ENCODE data around the gene PLA2G4A. TPM values are rescaled to one million over a fixed set of nuclear protein-coding genes. Genes with fewer than 3 reads are reported as not detected.

Gene PLA2G4A
- total RNA-seq, 1 experiment from 2014 or later, result 3.8 TPM

DNA sequence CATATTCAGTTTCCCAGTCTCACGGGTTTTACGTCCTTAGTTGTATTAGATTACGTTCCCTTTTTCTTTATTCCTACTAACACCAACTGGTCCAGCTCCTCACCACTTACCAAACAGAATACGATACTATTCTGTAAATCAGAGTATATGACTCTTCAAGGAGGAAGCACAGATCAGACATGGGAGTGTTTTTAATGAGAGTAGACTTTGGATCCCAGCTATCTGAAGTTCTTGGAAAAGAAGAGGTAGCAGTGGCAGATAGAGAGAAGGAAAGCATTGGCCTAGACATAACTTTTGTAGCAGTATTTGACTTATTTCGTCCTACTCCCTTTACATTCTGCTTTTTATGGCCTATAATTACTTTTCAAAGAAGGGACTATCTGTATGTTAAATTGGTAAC, 24.1 kb upstream of the PLA2G4A start:
- intact Hi-C loops (cut with micrococcal nuclease), result no loop called here
- CTCF ChIA-PET, result interaction anchor here (1.1 to 2.7 kb wide), 3 partner anchors 136 to 200 kb away, joined by 3 to 33 read pairs (median 3); no protein-coding TSS in a partner anchor
- Mint-ChIP-seq H3K4me3 (ENCODE audit: unreplicated experiment) (no peak overlapping the region), H3K27ac (ENCODE audit: low read depth, unreplicated experiment) (no peak overlapping the region), H3K27me3 (ENCODE audit: insufficient read depth, unreplicated experiment) (no peaks in the 10 kb centered on the region), H3K36me3 (ENCODE audit: insufficient read depth, unreplicated experiment) (no peaks in the 10 kb centered on the region), H3K9me3 (ENCODE audit: unreplicated experiment) (no peaks in the 10 kb centered on the region), H3K4me1 (ENCODE audit: insufficient read depth, unreplicated experiment) (no peaks in the 10 kb centered on the region)
- BruUV-seq (replicated peaks), result no TSS peak
- TF ChIP-seq, protein P1, sequence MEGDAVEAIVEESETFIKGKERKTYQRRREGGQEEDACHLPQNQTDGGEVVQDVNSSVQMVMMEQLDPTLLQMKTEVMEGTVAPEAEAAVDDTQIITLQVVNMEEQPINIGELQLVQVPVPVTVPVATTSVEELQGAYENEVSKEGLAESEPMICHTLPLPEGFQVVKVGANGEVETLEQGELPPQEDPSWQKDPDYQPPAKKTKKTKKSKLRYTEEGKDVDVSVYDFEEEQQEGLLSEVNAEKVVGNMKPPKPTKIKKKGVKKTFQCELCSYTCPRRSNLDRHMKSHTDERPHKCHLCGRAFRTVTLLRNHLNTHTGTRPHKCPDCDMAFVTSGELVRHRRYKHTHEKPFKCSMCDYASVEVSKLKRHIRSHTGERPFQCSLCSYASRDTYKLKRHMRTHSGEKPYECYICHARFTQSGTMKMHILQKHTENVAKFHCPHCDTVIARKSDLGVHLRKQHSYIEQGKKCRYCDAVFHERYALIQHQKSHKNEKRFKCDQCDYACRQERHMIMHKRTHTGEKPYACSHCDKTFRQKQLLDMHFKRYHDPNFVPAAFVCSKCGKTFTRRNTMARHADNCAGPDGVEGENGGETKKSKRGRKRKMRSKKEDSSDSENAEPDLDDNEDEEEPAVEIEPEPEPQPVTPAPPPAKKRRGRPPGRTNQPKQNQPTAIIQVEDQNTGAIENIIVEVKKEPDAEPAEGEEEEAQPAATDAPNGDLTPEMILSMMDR (IDR thresholded peaks at IDR 0.05; ENCODE audit: unreplicated experiment), result no peak
- no peak for DNase-seq (ENCODE audit: unreplicated experiment)
- POLR2A ChIA-PET, result interaction anchor here (1.2 to 1.7 kb wide), 2 partner anchors 11 to 13 kb away, joined by 4 to 5 read pairs; no protein-coding TSS in a partner anchor

DNA sequence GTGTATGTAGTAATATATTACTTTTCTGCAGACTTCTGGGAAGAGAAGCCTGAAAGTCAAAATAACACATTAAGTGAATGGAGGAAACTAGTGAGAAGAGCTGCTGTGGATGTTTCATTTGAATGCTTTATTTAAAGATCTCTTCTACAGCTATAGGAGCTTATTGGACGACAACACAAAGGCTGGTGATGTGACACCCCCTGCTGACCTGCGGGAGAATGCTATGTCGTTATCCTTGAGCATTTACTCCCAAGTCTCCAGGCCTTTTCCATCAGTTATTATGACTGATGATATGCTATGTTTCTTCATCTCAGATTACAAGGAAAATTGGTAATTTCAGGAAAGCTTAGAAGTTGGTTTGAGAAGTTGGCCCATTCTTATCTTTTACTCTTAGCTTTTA, 22.3 kb upstream of the PLA2G4A start:
- ChIA-PET CTCF (interaction anchor here (0.6 to 2.7 kb wide), 21 partner anchors 9 to 845 kb away, joined by 3 to 33 read pairs (median 3); partner anchors contain the start of gene PLA2G4A), POLR2A (interaction anchor here (0.6 to 2.0 kb wide), 7 partner anchors 9 to 357 kb away, joined by 3 to 7 read pairs (median 3); partner anchors contain the start of gene PTGS2)
- Mint-ChIP-seq H3K4me3 (ENCODE audit: unreplicated experiment) (no peak overlapping the region), H3K4me1 (ENCODE audit: insufficient read depth, unreplicated experiment) (no peaks in the 10 kb centered on the region), H3K27me3 (ENCODE audit: insufficient read depth, unreplicated experiment) (no peaks in the 10 kb centered on the region), H3K9me3 (ENCODE audit: unreplicated experiment) (no peaks in the 10 kb centered on the region), H3K27ac (ENCODE audit: low read depth, unreplicated experiment) (no peak overlapping the region), H3K36me3 (ENCODE audit: insufficient read depth, unreplicated experiment) (no peaks in the 10 kb centered on the region)
- peak; percentile 58 for DNase-seq (ENCODE audit: unreplicated experiment)
- TF ChIP-seq, protein P1 (IDR thresholded peaks at IDR 0.05; ENCODE audit: unreplicated experiment), result no peak
- BruUV-seq (replicated peaks), result no TSS peak
- intact Hi-C loops (cut with micrococcal nuclease), result loop anchor here (2.0 kb wide), 1 partner anchor 200 kb away; no protein-coding TSS in a partner anchor

DNA sequence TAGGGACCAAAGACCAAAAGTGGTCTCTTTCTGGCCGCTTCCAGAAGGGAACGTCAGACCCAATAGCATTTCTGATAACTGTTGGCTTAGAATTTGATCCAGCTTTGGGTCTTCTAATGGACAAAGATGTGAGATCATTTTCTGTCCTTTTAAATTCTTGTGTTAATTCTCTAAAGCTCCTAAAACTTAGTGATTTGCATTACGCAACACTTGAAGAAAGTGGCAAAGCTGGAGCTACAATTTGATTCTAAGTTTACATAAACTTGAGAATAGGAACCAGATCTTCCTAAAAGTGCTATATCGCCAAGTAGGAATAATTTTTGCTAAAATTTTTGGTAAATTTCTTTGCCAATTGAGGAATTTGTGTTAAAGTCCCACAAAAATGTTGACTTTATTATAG, 21.6 kb upstream of the PLA2G4A start:
- intact Hi-C loops (cut with micrococcal nuclease), result loop anchor here (2.0 kb wide), 1 partner anchor 200 kb away; no protein-coding TSS in a partner anchor
- no peak for DNase-seq (ENCODE audit: unreplicated experiment)
- Mint-ChIP-seq H3K9me3 (ENCODE audit: unreplicated experiment) (no peaks in the 10 kb centered on the region), H3K4me3 (ENCODE audit: unreplicated experiment) (no peak overlapping the region), H3K27ac (ENCODE audit: low read depth, unreplicated experiment) (no peak overlapping the region), H3K27me3 (ENCODE audit: insufficient read depth, unreplicated experiment) (no peaks in the 10 kb centered on the region), H3K36me3 (ENCODE audit: insufficient read depth, unreplicated experiment) (no peaks in the 10 kb centered on the region), H3K4me1 (ENCODE audit: insufficient read depth, unreplicated experiment) (peaks cover under 1% of the 10 kb centered on the region)
- CTCF ChIA-PET, result interaction anchor here (0.9 to 2.7 kb wide), 12 partner anchors 9 to 322 kb away, joined by 3 to 33 read pairs (median 3); no protein-coding TSS in a partner anchor
- BruUV-seq (replicated peaks), result no TSS peak
- POLR2A ChIA-PET, result interaction anchor here (0.6 to 1.0 kb wide), 3 partner anchors 8 to 357 kb away, joined by 3 to 4 read pairs (median 3); no protein-coding TSS in a partner anchor
- TF ChIP-seq, protein P1 (IDR thresholded peaks at IDR 0.05; ENCODE audit: unreplicated experiment), result no peak

DNA sequence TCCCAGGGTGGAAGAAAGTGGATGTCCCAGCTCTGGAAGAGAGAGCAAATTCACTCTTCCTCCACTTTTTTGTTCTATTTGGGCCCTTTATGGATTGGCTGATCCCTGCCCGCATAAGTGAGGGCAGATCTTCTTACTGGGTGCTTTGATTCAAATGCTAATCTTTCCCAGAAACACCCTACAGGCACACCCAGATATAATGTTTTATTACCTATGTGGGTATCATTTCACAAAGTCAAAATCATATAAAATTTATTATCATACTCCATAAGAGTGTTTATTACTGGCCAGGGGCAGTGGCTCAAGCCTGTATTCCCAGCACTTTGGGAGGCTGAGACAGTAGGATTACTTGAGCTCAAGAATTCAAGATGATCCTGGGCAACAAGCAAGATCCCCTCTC, 16.9 kb upstream of the PLA2G4A start:
- Mint-ChIP-seq H3K4me3 (ENCODE audit: unreplicated experiment) (no peak overlapping the region), H3K27me3 (ENCODE audit: insufficient read depth, unreplicated experiment) (no peaks in the 10 kb centered on the region), H3K4me1 (ENCODE audit: insufficient read depth, unreplicated experiment) (peaks cover 16% of the 10 kb centered on the region), H3K36me3 (ENCODE audit: insufficient read depth, unreplicated experiment) (no peaks in the 10 kb centered on the region), H3K27ac (ENCODE audit: low read depth, unreplicated experiment) (peak overlapping the region; percentile 57), H3K9me3 (ENCODE audit: unreplicated experiment) (no peaks in the 10 kb centered on the region)
- TF ChIP-seq, protein P1 (IDR thresholded peaks at IDR 0.05; ENCODE audit: unreplicated experiment), result no peak
- CTCF ChIA-PET, result interaction anchor here (0.6 to 2.0 kb wide), 2 partner anchors 14 to 89 kb away, joined by 3 to 9 read pairs; no protein-coding TSS in a partner anchor
- no peak for DNase-seq (ENCODE audit: unreplicated experiment)
- intact Hi-C loops (cut with micrococcal nuclease), result no loop called here
- POLR2A ChIA-PET, result no interaction called here
- no TSS peak for BruUV-seq (replicated peaks)

Measured in MCF 10A (cell line).